IMR-90 (cell line): ENCODE data around the gene GOLIM4. TPM values are rescaled to one million over a fixed set of nuclear protein-coding genes. Genes with fewer than 3 reads are reported as not detected.
A peak's percentile ranks its signal among the peaks of the same experiment; 100 is the strongest.

Source experiments
- ATAC-seq: fragments of 200-7000 bp; cut with Tn5 transposase; 2 replicates; pipeline ENCODE4 v1.9.1; 2020; ENCODE audit warnings: low read depth, mild to moderate bottlenecking, moderate library complexity
- BruUV-seq: library from RNA; stranded (reverse); fragments of 400-500 nt; replicated peaks from 2 replicates; lab custom pipeline; 2021; lab: Mats Ljungman, UMichigan
- CTCF ChIA-PET: fragments of 300-600 bp; formaldehyde crosslinking; extraction: SDS; loops from one replicate; lab custom pipeline; 2021; ENCODE audit warnings: antibody characterized with exemption; lab: Yijun Ruan, JAX
- POLR2A ChIA-PET: fragments of 300-600 bp; sonication (Branson Sonifier 250); formaldehyde crosslinking; loops from one replicate; lab custom pipeline; 2022; ENCODE audit warnings: antibody characterized with exemption; ENCODE audit not compliant: unreplicated experiment; lab: Charles Lee
- DNase-seq: peaks from one replicate; pipeline ENCODE4 v3.0.0; 2013
- H2AFZ ChIP-seq: replicated peaks from 2 replicates; pipeline ENCODE3; 2013; ENCODE audit warnings: low read length, mild to moderate bottlenecking; ENCODE audit not compliant: poor library complexity
- H2AK5ac ChIP-seq: 2 replicates; pipeline ENCODE4 v1.6.1; 2013; ENCODE audit warnings: low read depth, low read length, inconsistent platforms
- H2AK9ac ChIP-seq: replicated peaks from 2 replicates; pipeline ENCODE3; 2013; ENCODE audit warnings: mild to moderate bottlenecking, low read depth, low read length, moderate library complexity; ENCODE audit not compliant: poor library complexity
- H2BK120ac ChIP-seq: 2 replicates; pipeline ENCODE4 v1.6.1; 2013; ENCODE audit warnings: low read depth, low read length, inconsistent platforms
- H2BK15ac ChIP-seq: 3 replicates; pipeline ENCODE4 v1.6.1; 2013; ENCODE audit warnings: low read depth, low read length, inconsistent platforms
- H2BK20ac ChIP-seq: 2 replicates; pipeline ENCODE4 v1.6.1; 2013; ENCODE audit warnings: low read depth, mild to moderate bottlenecking, inconsistent platforms, low read length, moderate library complexity
- H2BK5ac ChIP-seq: 2 replicates; pipeline ENCODE4 v1.6.1; 2013; ENCODE audit warnings: mild to moderate bottlenecking, low read depth, low read length, inconsistent platforms; ENCODE audit not compliant: poor library complexity, severe bottlenecking
- H3K14ac ChIP-seq: replicated peaks from 2 replicates; pipeline ENCODE4 v1.6.1; 2013; ENCODE audit warnings: low read depth, low read length, inconsistent platforms
- H3K18ac ChIP-seq: 2 replicates; pipeline ENCODE4 v1.6.1; 2013; ENCODE audit warnings: low read depth, low read length, control low read depth
- H3K23ac ChIP-seq: 2 replicates; pipeline ENCODE4 v1.6.1; 2013; ENCODE audit warnings: low read depth, low read length, inconsistent platforms
- H3K27ac ChIP-seq: 2 replicates; pipeline ENCODE4 v1.5.1; 2013; ENCODE audit warnings: mild to moderate bottlenecking, control low read depth, low read length; ENCODE audit not compliant: insufficient read depth
- H3K27me3 ChIP-seq: 2 replicates; pipeline ENCODE4 v1.6.1; 2013; ENCODE audit warnings: low read length; ENCODE audit not compliant: control insufficient read depth, insufficient read depth
- H3K36me3 ChIP-seq: 2 replicates; pipeline ENCODE4 v1.6.1; 2013; ENCODE audit warnings: low read length, mixed read lengths; ENCODE audit not compliant: control insufficient read depth, insufficient read depth
- H3K4ac ChIP-seq: 2 replicates; pipeline ENCODE4 v1.6.1; 2013; ENCODE audit warnings: low read depth, low read length, inconsistent platforms
- H3K4me1 ChIP-seq: 2 replicates; pipeline ENCODE4 v1.6.1; 2013; ENCODE audit warnings: low read length, mixed read lengths; ENCODE audit not compliant: control insufficient read depth, insufficient read depth
- H3K4me2 ChIP-seq: 2 replicates; pipeline ENCODE4 v1.6.1; 2013; ENCODE audit warnings: low read depth, mild to moderate bottlenecking, control low read depth, low read length, moderate library complexity
- H3K4me3 ChIP-seq: 2 replicates; pipeline ENCODE4 v1.5.1; 2013; ENCODE audit warnings: low read depth, mild to moderate bottlenecking, control low read depth, low read length, moderate library complexity; ENCODE audit not compliant: insufficient read depth
- H3K56ac ChIP-seq: 2 replicates; pipeline ENCODE4 v1.6.1; 2013; ENCODE audit warnings: low read length, inconsistent platforms; ENCODE audit not compliant: insufficient read depth; ENCODE audit errors: extremely low read depth
- H3K79me1 ChIP-seq, 2 experiments: 2 replicates each; pipeline ENCODE4 v1.6.1; 2013; ENCODE audit warnings: low read length in 2 of 2, inconsistent platforms in 1 of 2, low read depth in 1 of 2
- H3K9ac ChIP-seq: 2 replicates; pipeline ENCODE4 v1.6.1; 2013; ENCODE audit warnings: low read depth, low read length, control low read depth
- H3K9me1 ChIP-seq: 2 replicates; pipeline ENCODE4 v1.6.1; 2013; ENCODE audit warnings: low read length, inconsistent platforms; ENCODE audit not compliant: insufficient read depth
- H3K9me3 ChIP-seq: 2 replicates; pipeline ENCODE4 v1.6.1; 2013; ENCODE audit warnings: low read length; ENCODE audit not compliant: control insufficient read depth, insufficient read depth
- H4K20me1 ChIP-seq: 2 replicates; pipeline ENCODE4 v1.6.1; 2013; ENCODE audit warnings: low read length, inconsistent platforms; ENCODE audit not compliant: insufficient read depth
- H4K5ac ChIP-seq: 2 replicates; pipeline ENCODE4 v1.6.1; 2013; ENCODE audit warnings: mild to moderate bottlenecking, low read depth, low read length, control low read depth
- H4K8ac ChIP-seq, 2 experiments: 2 replicates each; pipeline ENCODE4 v1.6.1; 2013; ENCODE audit warnings: low read depth in 2 of 2, low read length in 2 of 2, control low read depth in 1 of 2, inconsistent platforms in 1 of 2
- H4K91ac ChIP-seq: 2 replicates; pipeline ENCODE4 v1.6.1; 2013; ENCODE audit warnings: low read depth, low read length, inconsistent platforms; ENCODE audit not compliant: insufficient read depth
- BHLHE40 ChIP-seq: fragments of 150-350 bp; IDR thresholded peaks from 2 replicates; pipeline ENCODE4 v1.6.1; 2016; ENCODE audit warnings: mild to moderate bottlenecking, low read depth, low read length
- CEBPB ChIP-seq: IDR thresholded peaks from 2 replicates; pipeline ENCODE4 v1.6.1; 2012; ENCODE audit warnings: low read depth, low read length, improper control_type of control experiment
- CHD1 ChIP-seq: IDR thresholded peaks from 2 replicates; pipeline ENCODE4 v1.6.1; 2012; ENCODE audit warnings: low read depth, low read length, improper control_type of control experiment
- FOS ChIP-seq: fragments of 150-350 bp; IDR thresholded peaks from 2 replicates; pipeline ENCODE4 v1.6.1; 2016; ENCODE audit warnings: low read depth, low read length
- MAFK ChIP-seq: IDR thresholded peaks from 2 replicates; pipeline ENCODE4 v1.6.1; 2012; ENCODE audit warnings: low read depth, low read length, improper control_type of control experiment
- MAZ ChIP-seq: IDR thresholded peaks from 2 replicates; pipeline ENCODE4 v1.6.1; 2012; ENCODE audit warnings: low read depth, mild to moderate bottlenecking, low read length, improper control_type of control experiment, moderate library complexity, borderline replicate concordance
- MXI1 ChIP-seq: IDR thresholded peaks from 2 replicates; pipeline ENCODE4 v1.6.1; 2012; ENCODE audit warnings: low read depth, mild to moderate bottlenecking, low read length, moderate library complexity, borderline replicate concordance
- POLR2A ChIP-seq: IDR thresholded peaks from 2 replicates; pipeline ENCODE4 v1.6.1; 2012; ENCODE audit warnings: mild to moderate bottlenecking, low read depth, low read length
- RAD21 ChIP-seq: IDR thresholded peaks from 2 replicates; pipeline ENCODE4 v1.6.1; 2012; ENCODE audit warnings: low read length, improper control_type of control experiment
- RCOR1 ChIP-seq: IDR thresholded peaks from 2 replicates; pipeline ENCODE4 v1.6.1; 2012; ENCODE audit warnings: mild to moderate bottlenecking, low read length, improper control_type of control experiment; ENCODE audit not compliant: insufficient replicate concordance
- RFX5 ChIP-seq: IDR thresholded peaks from 2 replicates; pipeline ENCODE4 v1.8.0; 2012; ENCODE audit warnings: low read depth, mild to moderate bottlenecking, low read length, moderate library complexity
- SMC3 ChIP-seq: fragments of 150-350 bp; IDR thresholded peaks from 2 replicates; pipeline ENCODE4 v1.6.1; 2016; ENCODE audit warnings: low read depth, mild to moderate bottlenecking, antibody characterized with exemption, low read length, moderate library complexity
- WGBS, 2 experiments: methylation state at CpG; one replicate each; pipeline versions ENCODE4 v1.1.5 to v1.1.7; 2013; ENCODE audit warnings: missing lambda C conversion rate in 2 of 2; ENCODE audit not compliant: insufficient read length in 1 of 2; ENCODE audit errors: extremely low coverage in 2 of 2; 5-methylcytosine and 5-hydroxymethylcytosine counted together
- dilution Hi-C: fragments of 300-500 bp; cut with HindIII; formaldehyde crosslinking; loops from one replicate; pipeline ENCODE4 v1.14.3; 2018; ENCODE audit warnings: low sequenced_read_pairs; ENCODE audit not compliant: unreplicated experiment
- in situ Hi-C: fragments of 300-500 bp; cut with MboI; formaldehyde crosslinking; loops from 3 replicates; pipeline ENCODE4 v1.14.3; 2019; ENCODE audit warnings: low sequenced_read_pairs, inconsistent platforms, mixed read lengths
- intact Hi-C: fragments of 100-400 bp; cut with micrococcal nuclease; formaldehyde crosslinking; loops from 2 replicates; pipeline ENCODE4 v1.10.0; 2022
- polyA plus RNA-seq, 3 experiments: library from polyadenylated mRNA; depleted of rRNA; stranded (reverse); fragments of >200 nt; gene quantifications; 2 replicates each; pipeline ENCODE4 v1.2.3, GENCODE V29; 2012; ENCODE audit warnings: low replicate concordance in 1 of 3
- total RNA-seq: library from RNA; depleted of rRNA; stranded (reverse); fragments of >200 nt; gene quantifications from 2 replicates; pipeline ENCODE4 v1.2.3, GENCODE V29; 2012
- TF ChIP-seq, protein P1 (sequence below): conservative IDR thresholded peaks from 2 replicates; pipeline ENCODE4 v1.5.1; 2012; ENCODE audit warnings: mild to moderate bottlenecking, low read depth, low read length, improper control_type of control experiment

The GOLIM4 gene
- total and polyA plus RNA-seq, 2 of the 4 experiments (the other 2 are of a cell fraction), result 44.6 to 71.2 TPM

DNA sequence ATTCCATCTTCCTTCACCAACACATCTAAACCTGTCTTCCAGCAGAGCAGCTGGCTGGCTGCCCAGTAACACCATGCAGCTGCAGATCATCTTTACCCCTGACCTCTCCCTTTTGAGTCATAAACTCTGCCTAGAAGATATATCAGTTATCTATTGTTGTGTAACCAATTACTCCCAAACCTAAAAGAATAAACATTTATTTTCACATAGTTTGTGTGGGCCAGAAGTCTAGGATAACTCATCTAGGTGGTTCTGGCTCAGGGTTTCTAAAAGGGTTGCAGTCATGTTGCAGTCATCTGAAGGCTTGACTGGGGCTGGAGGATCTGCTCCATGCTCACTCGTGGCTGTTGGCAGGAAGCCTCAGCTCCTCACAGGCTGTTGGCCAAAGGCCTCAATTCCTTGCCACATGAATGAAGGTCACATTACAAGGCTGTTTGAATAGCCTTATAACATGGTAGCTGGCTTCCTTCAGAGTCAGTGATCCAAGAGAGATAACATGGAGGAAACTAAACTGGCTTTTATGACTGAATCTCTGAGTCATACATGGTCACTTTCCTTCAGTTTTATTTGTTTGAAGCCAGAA lies 92.8 kb downstream of the GOLIM4 start:
- Histone ChIP-seq H3K27me3 (no peaks in the 10 kb centered on the region; the same call in 1 of the 2 replicates), H3K56ac (no peak overlapping the region), H2BK120ac (no peak overlapping the region), H3K36me3 (no peaks in the 10 kb centered on the region), H3K9me1 (no peaks in the 10 kb centered on the region; the same call in 1 of the 2 replicates), H3K23ac (no peak overlapping the region), H2BK20ac (no peak overlapping the region), H3K9me3 (peaks cover 2% of the 10 kb centered on the region; the same call in 1 of the 2 replicates), H3K4me1 (no peaks in the 10 kb centered on the region), H2AK5ac (no peak overlapping the region), H3K14ac (no peak overlapping the region), H4K20me1 (no peaks in the 10 kb centered on the region), H4K5ac (no peak overlapping the region), H3K4me2 (no peak overlapping the region), H4K91ac (no peak overlapping the region), H2AFZ (no peak overlapping the region), H3K18ac (no peak overlapping the region), H3K9ac (no peak overlapping the region), H2BK5ac (no peak overlapping the region), H2AK9ac (no peak overlapping the region), H3K4me3 (no peak overlapping the region), H4K8ac (no peak overlapping the region), H3K4ac (no peak overlapping the region), H3K27ac (no peak overlapping the region), H3K79me1 (no peaks in the 10 kb centered on the region), H2BK15ac (no peak overlapping the region)
- in situ Hi-C loops (no loop called here), intact Hi-C loops (no loop called here), dilution Hi-C loops (no loop called here)
- ATAC-seq (no peak), DNase-seq (peak; percentile 47)
- no TSS peak for BruUV-seq
- POLR2A ChIA-PET, result no interaction called here
- no CpG with 5 or more reads among the region's 1 CpG for WGBS, 2 experiments
- TF ChIP-seq BHLHE40 (no peak), CEBPB (no peak), MAZ (no peak), MAFK (no peak), MXI1 (no peak), RFX5 (no peak), CHD1 (no peak), SMC3 (no peak), RCOR1 (no peak), RAD21 (no peak), POLR2A (no peak), FOS (no peak)
- TF ChIP-seq, protein P1, sequence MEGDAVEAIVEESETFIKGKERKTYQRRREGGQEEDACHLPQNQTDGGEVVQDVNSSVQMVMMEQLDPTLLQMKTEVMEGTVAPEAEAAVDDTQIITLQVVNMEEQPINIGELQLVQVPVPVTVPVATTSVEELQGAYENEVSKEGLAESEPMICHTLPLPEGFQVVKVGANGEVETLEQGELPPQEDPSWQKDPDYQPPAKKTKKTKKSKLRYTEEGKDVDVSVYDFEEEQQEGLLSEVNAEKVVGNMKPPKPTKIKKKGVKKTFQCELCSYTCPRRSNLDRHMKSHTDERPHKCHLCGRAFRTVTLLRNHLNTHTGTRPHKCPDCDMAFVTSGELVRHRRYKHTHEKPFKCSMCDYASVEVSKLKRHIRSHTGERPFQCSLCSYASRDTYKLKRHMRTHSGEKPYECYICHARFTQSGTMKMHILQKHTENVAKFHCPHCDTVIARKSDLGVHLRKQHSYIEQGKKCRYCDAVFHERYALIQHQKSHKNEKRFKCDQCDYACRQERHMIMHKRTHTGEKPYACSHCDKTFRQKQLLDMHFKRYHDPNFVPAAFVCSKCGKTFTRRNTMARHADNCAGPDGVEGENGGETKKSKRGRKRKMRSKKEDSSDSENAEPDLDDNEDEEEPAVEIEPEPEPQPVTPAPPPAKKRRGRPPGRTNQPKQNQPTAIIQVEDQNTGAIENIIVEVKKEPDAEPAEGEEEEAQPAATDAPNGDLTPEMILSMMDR, result no peak
- CTCF ChIA-PET, result interaction anchor here (0.6 kb wide), 1 partner anchor 28 kb away, joined by 3 read pairs; no protein-coding TSS in a partner anchor
